ENCODE results near the gene UBA3.
A peak's percentile ranks its signal among the peaks of the same experiment; 100 is the strongest.

UBA3 gene

DNA sequence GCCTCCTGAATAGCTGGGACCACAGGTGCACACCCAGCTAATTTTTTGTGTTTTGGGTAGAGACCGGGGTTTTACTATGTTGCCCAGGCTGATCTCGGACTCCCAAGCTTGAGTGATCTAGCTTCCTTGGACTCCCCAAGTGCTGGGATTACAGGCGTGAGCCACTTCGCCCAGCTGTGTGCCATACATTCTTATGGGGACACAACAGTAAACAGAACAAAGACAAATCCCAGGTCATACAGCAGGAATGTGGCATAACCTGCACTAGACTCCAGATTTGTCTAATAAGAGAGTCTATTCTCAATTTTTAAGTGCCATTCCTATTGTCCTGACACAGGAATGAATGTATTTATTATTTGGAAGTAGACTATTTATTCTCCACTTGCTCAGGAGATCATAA lies 22.2 kb upstream of the UBA3 start:
- DNase-seq (ENCODE audit: extremely low read depth in 1 of 2, low read depth in 1 of 2), result no peak

DNA sequence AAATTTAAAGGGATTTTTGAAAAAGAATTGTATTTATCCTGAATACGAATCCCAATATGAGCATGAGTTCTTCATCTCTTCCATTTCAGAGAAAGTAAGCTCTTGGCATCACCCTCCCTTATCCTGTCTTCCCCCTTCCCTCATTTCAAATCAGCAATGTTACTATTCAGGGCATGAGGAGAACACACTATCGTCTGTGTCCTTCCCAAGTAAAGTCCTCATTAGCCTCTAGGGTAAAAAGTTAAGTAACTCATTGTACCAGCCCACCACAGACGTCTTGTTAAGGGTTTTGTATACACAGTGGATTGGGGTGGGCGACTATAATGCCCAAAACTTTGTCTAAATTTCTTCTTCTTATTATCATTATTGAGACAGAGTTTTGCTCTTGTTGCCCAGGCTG lies 19.4 kb upstream of the UBA3 start:
- no peak for DNase-seq (ENCODE audit: extremely low read depth in 1 of 2, low read depth in 1 of 2)

DNA sequence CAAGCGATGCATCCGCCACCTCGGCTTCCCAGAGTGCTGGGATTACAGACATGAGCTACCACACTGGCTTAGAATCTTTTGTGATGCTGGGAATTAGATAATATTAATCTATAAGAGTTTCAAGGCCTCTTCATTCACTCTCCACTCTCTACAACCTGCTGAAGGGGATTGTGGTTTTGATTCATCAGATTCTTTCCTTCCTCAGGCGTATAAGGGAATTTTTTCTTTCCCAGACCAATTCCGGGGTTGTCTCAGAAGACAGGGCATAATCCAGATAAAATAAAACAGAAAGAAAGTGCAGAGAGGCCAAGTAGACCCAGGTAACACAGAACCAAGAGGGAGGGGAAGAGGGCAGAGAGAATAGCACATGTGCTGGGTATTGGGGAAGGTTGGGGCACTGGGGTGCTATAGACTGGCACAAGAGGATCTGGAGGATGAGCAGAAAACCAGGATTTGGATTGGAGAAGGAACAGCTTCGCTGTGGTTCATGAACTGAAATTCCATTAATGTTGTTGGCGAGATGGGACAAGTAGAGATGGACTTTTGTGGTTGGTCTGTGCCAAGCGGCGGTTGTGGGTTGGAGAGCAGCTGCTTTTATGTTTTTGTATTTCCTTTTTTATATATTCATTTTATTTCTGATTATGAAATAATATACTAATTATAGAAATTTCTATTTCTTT lies 17.4 kb upstream of the UBA3 start:
- no peak for DNase-seq (ENCODE audit: extremely low read depth in 1 of 2, low read depth in 1 of 2)

DNA sequence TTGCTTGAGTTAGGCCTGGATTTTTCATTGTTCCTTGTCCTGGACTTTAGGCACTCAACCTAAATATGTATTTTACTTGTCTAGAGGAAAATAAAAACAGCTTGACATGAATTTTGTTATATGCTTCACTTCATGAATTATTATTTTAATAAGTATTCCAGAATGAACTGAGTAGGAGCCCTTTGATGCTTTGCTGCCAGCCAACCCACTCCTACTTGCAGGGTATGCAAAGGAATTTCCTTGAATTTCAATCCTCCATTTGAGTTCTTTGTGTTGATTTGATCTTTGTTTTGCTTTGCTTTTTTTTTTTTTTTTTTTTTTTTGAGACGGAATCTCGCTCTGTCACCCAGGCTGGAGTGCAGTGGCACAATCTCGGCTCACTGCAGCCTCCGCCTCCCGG lies 16.1 kb upstream of the UBA3 start:
- no peak for DNase-seq (ENCODE audit: extremely low read depth in 1 of 2, low read depth in 1 of 2)

DNA sequence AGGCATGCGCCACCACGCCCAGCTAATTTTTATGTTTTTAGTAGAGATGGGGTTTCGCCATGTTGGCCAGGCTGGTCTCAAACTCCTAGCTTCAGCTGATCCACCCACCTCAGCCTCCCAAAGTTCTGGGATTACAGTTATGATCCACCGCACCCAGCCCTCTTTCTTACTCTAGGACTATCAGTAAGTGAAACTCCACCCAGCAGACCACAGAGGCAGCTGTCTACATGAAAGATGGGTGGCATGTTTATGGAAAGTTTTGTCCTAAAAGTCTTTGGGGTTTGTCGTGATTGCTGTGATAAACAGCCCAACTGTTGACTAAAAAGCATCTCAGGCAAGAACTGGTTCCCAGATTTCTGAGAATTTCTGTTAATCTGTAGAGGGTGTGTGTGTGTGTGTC lies 15.5 kb upstream of the UBA3 start:
- no peak for DNase-seq (ENCODE audit: extremely low read depth in 1 of 2, low read depth in 1 of 2)

DNA sequence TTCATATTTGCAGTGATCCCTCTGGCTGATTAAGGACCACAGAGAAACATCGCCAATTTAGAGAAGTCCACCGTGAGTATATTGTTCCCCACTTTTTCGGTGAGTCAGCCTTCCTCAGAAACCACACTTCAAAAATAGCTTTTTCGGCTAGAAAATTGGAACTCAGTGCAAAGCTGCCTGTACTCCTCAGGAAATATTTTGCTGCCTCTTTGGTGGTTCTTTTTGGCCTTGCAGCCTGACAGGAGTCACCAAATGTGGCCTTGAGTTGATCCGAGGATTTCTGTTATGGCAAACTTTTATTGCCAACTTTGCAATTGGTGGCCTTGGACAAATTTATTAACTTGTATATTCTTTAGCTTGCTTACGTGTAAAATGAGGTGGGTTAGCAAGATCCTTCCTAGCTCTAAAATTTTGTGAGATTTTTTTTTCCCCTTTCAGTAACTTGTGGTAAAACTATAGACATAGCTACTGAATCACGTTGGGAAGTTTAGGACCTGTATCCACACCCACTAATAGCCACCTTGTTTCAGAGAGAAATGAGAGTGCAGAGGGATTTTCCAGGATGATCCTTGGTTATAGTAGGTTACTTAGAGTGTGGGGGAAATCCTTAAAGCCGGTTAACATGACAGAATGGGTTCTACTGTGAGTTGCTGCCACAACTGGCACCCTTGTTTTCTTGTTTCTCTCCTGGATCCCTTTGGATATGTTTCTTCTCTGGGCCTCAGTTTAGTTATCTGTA lies 14.5 kb upstream of the UBA3 start:
- DNase-seq (ENCODE audit: extremely low read depth in 1 of 2, low read depth in 1 of 2), result no peak

DNA sequence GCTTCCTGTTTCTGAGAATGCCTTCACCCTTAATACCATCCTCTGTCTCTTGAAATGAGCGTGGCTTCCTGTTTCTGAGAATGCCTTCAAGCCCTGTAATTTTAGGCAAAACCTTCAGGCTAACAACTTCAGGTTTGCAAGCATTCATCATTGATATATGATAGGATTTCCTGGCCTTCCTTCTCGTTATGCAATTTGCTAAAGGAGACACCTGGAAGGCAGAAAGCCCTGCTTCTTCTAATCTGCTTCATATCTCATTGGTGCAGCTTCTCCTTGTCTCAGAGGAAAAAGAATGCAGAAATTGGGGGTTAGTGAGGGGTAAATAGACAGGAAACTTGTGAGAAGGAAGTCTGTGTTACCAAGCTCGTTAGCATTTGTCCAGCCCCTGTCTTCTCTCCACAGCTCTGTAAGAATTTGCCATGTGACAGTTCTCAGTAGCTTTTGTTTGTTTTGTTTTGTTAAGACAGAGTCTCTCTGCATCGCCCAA lies 11.9 kb upstream of the UBA3 start:
- DNase-seq (ENCODE audit: extremely low read depth in 1 of 2, low read depth in 1 of 2), result no peak

DNA sequence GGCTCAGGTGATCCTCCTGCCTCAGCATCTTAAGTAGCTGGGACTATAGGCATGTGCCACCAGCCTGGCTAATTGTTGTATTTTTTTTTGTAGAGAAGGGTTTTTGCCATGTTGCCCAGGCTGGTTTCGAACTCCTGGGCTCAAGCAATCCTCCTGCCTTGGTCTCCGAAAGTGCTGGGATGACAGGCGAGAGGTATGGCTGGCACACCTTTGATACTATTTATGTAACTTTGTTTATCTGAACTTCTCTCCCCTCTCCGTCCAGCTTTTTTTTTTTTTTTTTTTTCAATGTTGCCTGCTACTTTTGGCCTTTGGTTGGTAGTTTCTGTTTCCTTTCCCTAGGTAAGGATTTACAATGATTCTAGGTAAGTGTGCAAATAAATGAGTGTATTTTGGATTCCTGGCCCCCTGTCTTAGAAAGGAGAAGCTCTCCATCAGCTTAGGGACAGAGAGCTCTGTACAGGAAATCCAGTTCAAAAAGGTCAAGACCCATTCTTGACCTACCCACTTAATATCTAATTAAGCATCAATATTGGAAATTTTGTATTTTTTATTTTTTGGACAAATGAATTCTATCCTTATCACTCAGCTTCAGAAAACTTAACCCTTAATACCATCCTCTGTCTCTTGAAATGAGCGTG lies 11.3 kb upstream of the UBA3 start:
- DNase-seq (ENCODE audit: extremely low read depth in 1 of 2, low read depth in 1 of 2), result no peak

DNA sequence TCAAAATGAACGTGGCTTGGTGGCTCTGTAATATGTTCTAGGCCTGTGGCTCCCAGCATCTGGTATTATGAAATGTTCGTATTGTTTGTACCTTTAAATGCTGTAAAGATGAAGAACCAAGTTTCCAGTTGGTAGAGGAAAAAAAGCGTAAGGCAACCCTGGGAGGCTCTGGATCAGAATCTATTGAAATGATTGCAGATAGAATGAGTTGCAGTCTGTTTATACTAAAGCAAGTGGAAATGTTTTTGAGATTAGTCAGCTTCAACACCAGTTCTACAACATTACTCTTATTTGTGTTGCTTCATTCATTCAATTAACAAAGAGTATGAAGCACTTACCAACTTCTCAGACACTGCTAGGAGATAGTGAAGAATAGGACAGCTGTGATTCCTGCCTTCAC lies 9.9 kb upstream of the UBA3 start:
- no peak for DNase-seq (ENCODE audit: extremely low read depth in 1 of 2, low read depth in 1 of 2)

DNA sequence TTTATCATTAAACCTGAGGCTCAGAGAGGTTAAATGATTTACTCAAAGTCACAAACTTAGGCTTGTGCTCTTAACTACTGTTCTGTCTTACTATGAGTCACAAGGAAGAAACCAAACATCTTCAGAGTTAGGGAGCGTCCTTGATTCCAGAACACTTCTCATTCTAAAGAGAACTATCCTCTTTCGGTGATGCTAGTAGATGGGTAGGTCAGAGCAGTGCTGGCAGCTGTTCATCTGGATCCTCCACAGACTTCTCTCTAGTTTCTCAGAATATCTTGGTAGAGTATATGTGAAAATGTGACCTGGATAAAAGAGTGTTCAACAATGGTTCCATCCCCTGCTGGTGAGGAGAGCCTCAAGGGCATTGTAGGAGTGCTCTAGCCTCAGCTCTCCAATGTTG lies 7.9 kb upstream of the UBA3 start:
- DNase-seq (ENCODE audit: extremely low read depth in 1 of 2, low read depth in 1 of 2), result no peak

DNA sequence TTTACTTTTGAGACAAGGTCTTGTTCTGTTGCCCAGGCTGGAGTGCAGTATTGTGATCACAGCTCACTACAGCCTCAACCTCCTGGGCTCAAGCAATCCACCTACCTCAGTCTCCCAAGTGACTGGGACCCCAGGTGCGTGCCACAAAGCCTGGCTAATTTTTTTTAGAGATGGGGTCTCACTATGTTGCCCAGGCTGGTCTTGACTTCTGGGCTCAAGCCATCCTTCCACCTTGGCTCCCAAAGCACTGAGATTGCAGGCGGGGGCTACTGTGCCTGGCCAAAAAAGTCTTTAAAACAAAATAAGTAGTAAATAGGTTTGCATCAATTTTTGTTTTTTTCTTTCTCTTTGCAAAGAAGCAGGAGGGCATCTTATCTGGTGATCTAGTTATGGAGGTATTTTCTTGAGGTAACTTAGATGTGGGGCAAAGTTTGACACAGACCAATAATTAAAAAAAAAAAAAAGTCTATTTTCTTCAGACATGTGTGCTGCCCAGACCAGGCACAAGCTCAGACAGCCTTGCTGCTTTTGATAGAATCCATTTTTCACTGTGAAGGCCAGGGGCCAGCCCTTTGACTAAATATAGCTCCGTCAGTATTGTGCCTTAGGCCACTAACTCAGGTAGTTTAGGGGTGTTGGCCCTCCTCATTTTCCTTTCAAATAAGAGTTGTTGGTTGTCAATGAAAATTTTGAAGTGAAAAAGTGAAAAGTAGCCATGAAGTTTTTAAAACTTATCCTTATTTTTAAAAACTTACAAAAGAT lies 7.0 kb upstream of the UBA3 start:
- no peak for DNase-seq (ENCODE audit: extremely low read depth in 1 of 2, low read depth in 1 of 2)

DNA sequence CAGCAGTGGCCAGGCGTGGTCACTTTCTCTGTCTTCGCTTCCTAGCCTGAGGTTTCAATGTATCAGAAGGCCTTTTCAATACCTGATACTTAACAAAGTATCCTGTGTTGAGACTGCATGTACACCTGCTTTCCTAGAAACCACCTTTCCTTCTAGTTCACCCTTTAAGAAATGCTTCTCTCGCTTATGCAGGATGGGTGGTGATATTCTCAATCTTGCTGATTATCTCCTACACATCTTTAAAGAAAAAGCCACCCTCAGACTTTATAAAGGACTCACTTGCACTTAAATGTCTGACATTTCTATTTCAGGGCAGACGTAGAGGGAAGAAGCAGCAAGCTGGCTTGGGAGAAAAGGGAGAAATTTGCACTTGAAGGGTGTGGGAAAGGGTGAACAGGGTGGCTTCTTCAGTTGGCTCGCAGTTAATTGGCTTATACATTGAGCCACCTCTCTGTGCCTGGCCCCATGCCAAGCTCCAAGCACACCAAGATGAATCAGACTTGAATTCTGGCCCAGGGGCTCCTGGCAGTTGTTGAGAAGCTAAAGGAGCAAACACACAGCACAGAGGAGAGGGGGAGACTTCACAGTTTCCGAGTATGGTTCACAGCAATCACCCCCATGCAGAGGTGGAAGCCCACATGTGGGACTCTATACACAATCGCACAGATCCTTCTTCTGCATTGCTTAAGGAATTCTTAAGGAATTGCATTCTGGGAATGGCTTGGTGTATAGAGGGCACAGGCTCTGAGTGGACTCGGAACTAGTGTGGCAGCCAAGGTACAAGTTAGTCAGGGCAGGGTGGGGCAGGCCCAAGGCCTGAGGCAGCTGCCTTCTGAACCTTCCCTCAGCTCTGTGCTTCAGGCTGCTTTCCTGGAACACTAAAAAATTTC lies 5.9 kb upstream of the UBA3 start:
- DNase-seq (ENCODE audit: extremely low read depth in 1 of 2, low read depth in 1 of 2), result peak; percentile 38 to 66

DNA sequence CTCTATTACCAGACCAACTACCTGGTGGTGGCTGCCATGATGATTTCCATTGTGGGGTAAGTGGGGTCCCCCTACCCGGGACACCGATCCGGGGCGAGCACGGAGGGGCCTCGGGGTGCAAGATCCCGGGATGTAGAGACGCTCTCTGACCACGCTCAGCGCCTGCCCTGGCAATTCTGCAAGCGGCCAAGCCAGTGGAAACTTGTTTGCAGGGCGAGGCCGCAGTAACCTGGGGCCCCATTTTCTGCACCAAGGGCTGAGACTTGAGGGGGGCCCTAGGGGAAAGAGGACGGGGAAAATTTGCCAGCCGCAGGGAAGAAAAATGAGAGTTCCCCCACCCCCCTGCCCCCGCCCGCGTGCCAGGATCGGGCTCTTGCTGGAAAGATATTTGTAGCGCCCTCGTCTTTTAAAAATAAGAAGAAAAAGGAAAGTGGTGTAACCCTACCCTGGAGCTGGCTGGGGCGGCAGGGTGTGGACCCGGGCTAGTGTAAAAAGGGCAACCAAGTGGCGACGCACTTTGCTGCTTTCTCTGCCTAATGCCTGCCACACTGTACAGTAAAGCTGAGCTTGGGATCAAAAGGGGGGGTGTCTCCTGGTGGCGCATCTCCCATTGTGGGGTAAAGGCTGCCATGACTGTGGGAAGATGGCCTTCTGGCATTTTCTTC lies 5.1 kb upstream of the UBA3 start:
- no peak for DNase-seq (ENCODE audit: extremely low read depth in 1 of 2, low read depth in 1 of 2)

DNA sequence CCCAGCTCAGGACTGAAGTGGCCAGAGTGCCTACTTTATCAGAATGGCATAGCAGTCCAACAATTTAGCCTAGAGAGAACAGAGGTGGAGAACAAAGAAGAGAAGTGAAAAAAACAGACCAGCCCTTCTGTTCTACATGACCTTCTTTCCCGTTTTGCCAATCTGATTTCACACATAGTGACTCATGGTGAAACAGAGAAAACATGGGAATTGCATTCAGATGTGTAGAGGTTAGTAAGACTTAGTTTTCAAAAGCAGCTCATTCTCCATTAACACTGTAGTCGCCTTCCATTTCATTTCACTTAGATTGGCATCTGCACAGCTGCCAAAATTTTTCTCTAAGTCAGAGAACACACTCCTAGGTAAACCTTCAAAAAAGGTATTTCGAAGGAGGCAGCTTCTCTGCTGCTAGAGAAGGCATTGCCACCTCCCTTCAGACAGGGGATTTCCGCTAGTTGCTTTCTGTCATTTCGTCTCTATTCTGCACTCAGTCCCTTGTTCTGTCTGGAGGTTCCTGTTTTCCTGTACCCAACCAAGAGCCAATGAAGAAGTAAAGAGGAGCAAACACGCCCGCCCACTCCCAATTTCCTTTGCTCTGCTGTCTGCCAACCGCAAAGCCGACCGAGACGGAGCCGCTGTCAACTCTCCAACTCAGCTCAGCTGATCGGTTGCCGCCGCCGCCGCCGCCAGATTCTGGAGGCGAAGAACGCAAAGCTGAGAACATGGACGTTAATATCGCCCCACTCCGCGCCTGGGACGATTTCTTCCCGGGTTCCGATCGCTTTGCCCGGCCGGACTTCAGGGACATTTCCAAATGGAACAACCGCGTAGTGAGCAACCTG lies 4.4 kb upstream of the UBA3 start, which contains the start of gene ARL6IP5:
Gene ARL6IP5 (plus strand): TSS at position 612 of the 842 bp plus-strand sequence. CDS start 111 bp downstream, at position 723.
- peak; percentile 71 to 84 for DNase-seq (ENCODE audit: extremely low read depth in 1 of 2, low read depth in 1 of 2)

DNA sequence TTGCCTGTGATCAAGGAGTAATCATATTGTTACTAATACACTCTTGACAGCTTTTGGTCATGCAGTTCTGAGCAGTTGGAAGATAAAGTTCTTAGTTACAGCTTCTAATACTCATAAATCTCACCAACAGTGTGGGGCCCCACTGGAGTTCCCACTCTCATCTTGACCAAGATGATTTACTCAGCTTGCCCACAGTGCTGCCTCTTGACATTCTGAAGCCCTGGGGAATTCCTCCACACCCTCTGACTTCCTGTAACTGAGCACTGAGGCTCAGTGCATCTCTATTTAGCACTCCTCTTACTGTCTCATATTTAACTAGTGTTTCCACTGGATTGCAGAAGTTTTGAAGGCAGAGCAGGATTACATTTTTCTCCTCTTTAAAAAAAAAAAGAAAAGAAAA lies 2.6 kb upstream of the UBA3 start:
- peak; percentile 28 to 34 for DNase-seq (ENCODE audit: extremely low read depth in 1 of 2, low read depth in 1 of 2)

DNA sequence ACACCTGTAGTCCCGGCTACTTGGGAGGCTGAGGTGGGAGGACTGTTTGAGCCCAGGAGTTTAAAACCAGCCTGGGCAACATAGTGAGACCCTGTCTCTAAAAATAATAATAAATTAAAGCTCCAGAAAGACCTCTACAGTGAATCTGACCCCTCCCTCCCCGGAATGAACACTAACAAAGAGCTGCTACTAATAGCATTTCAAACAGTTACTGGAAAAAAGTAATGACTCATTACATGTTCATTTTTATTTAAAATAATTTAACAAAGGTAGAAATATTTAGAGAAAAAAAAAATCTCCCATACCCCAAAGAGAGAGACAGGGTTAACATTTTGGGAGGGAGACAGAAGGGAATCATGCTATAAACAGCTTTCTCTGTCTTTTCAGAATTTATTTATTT lies 2.2 kb upstream of the UBA3 start:
- DNase-seq (ENCODE audit: extremely low read depth in 1 of 2, low read depth in 1 of 2), result no peak

DNA sequence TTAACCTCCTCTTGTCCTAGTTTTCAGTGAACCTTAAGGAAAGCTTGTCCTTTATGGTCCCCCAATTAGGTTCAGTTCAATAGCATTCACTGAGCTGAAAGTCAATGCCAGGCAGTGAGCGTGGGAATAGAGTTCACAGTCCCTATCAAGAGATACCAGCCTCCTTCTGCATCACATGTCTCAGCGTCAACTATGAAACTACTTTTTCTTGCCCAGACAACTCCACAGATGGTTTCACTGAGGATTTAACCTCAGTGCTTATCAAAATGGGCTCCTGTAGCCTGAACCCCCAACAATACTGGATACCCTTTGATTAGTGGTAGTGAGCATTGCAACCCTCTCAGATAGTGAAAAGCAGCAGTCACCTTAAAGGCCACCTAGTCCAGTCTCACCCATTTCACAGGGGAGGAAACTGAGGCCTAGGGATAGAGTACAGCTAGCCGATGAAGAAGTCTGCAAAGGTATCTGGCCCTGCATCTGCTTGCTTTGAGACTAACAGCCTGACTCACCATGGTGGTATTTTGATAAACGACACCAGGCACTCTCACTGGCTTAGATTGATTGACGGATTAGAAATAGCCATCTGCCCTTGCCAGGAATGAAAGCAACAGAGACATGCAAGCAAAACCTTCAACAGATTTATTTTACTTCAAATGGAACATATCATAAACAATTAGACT lies 1.6 kb upstream of the UBA3 start:
- DNase-seq (ENCODE audit: extremely low read depth in 1 of 2, low read depth in 1 of 2), result no peak

All from activated CD8-positive, alpha-beta memory T cell treated with anti-CD3 and anti-CD28 coated beads for 1 hour (primary cell).